GM23338 (cell line): ENCODE data around the gene ADAMTS18. TPM values are rescaled to one million over a fixed set of nuclear protein-coding genes. Genes with fewer than 3 reads are reported as not detected.
A peak's percentile ranks its signal among the peaks of the same experiment; 100 is the strongest.

Experiments
- ATAC-seq: fragments of 200-7000 bp; cut with Tn5 transposase; 3 replicates; pipeline ENCODE4 v1.9.1; 2020
- DNase-seq: peaks from one replicate; pipeline ENCODE4 v3.0.0-alpha.2; 2015; ENCODE audit warnings: low spot score
- H2AFZ ChIP-seq: fragments of 200-600 bp; sonication (generic); 2 replicates; pipeline ENCODE4 v1.8.0; 2016; ENCODE audit warnings: antibody characterized with exemption, mild to moderate bottlenecking, moderate library complexity
- H3F3A ChIP-seq: fragments of 200-600 bp; sonication (generic); replicated peaks from 2 replicates; pipeline ENCODE4 v1.8.0; 2017; ENCODE audit warnings: antibody characterized with exemption, mixed run types, low read depth
- H3K27ac ChIP-seq: fragments of 200-600 bp; sonication (generic); 2 replicates; pipeline ENCODE4 v1.6.1; 2016; ENCODE audit warnings: low read depth
- H3K27me3 ChIP-seq: fragments of 200-600 bp; sonication (generic); 2 replicates; pipeline ENCODE4 v1.8.0; 2016; ENCODE audit warnings: mild to moderate bottlenecking, mixed run types, moderate library complexity; ENCODE audit not compliant: insufficient read depth
- H3K36me3 ChIP-seq: fragments of 200-600 bp; sonication (generic); 2 replicates; pipeline ENCODE4 v1.8.0; 2016; ENCODE audit warnings: mild to moderate bottlenecking; ENCODE audit not compliant: insufficient read depth
- H3K4me1 ChIP-seq: fragments of 200-600 bp; sonication (generic); 2 replicates; pipeline ENCODE4 v1.8.0; 2016; ENCODE audit warnings: mild to moderate bottlenecking, moderate library complexity; ENCODE audit not compliant: insufficient read depth
- H3K4me2 ChIP-seq: fragments of 200-600 bp; sonication (generic); 2 replicates; pipeline ENCODE4 v1.7.1; 2017; ENCODE audit warnings: mixed run types
- H3K4me3 ChIP-seq: fragments of 200-600 bp; sonication (generic); 2 replicates; pipeline ENCODE4 v1.6.1; 2016; ENCODE audit warnings: mixed run types
- H3K79me2 ChIP-seq: fragments of 200-600 bp; sonication (generic); replicated peaks from 2 replicates; pipeline ENCODE4 v1.8.0; 2017; ENCODE audit warnings: mild to moderate bottlenecking; ENCODE audit not compliant: insufficient read depth
- H3K9me2 ChIP-seq: fragments of 200-600 bp; sonication (generic); 2 replicates; pipeline ENCODE4 v1.8.0; 2017; ENCODE audit not compliant: insufficient read depth
- H4K20me1 ChIP-seq: fragments of 200-600 bp; sonication (generic); replicated peaks from 2 replicates; pipeline ENCODE4 v1.8.0; 2017; ENCODE audit warnings: mild to moderate bottlenecking; ENCODE audit not compliant: insufficient read depth
- H3K27ac Mint-ChIP-seq: 2 replicates; pipeline ENCODE4 v1.8.0; 2020; ENCODE audit warnings: inconsistent platforms, mild to moderate bottlenecking, moderate library complexity, mixed read lengths
- H3K27me3 Mint-ChIP-seq: 3 replicates; pipeline ENCODE4 v1.8.0; 2022; ENCODE audit warnings: low read depth, mild to moderate bottlenecking, moderate library complexity, mixed read lengths, inconsistent platforms; ENCODE audit not compliant: insufficient read depth, poor library complexity
- H3K36me3 Mint-ChIP-seq: 3 replicates; pipeline ENCODE4 v1.8.0; 2021; ENCODE audit warnings: low read depth, mild to moderate bottlenecking, inconsistent platforms, moderate library complexity, mixed read lengths
- H3K4me1 Mint-ChIP-seq: 3 replicates; pipeline ENCODE4 v1.8.0; 2020; ENCODE audit warnings: mild to moderate bottlenecking, inconsistent platforms, mixed read lengths
- H3K4me3 Mint-ChIP-seq: 3 replicates; pipeline ENCODE4 v1.8.0; 2021; ENCODE audit warnings: moderate library complexity, mild to moderate bottlenecking, inconsistent platforms, mixed read lengths
- H3K9me3 Mint-ChIP-seq: 3 replicates; pipeline ENCODE4 v1.8.0; 2020; ENCODE audit warnings: moderate library complexity, mild to moderate bottlenecking, inconsistent platforms, mixed read lengths
- CREB1 ChIP-seq: fragments of 250-450 bp; sonication (Bioruptor Pico); IDR thresholded peaks from 2 replicates; pipeline ENCODE4 v1.5.0; 2020; ENCODE audit warnings: low read depth, mild to moderate bottlenecking, moderate library complexity
- EZH2phosphoT487 ChIP-seq: fragments of 200-600 bp; sonication (generic); IDR thresholded peaks from one replicate; pipeline ENCODE4 v1.8.1; 2018; ENCODE audit warnings: antibody characterized with exemption; ENCODE audit not compliant: unreplicated experiment
- JUNB ChIP-seq: IDR thresholded peaks from one replicate; pipeline ENCODE4 v1.6.1; 2016; ENCODE audit warnings: antibody characterized with exemption; ENCODE audit not compliant: unreplicated experiment
- NANOG ChIP-seq: IDR thresholded peaks from 2 replicates; pipeline ENCODE4 v1.6.1; 2016; ENCODE audit warnings: antibody characterized with exemption, borderline replicate concordance
- POLR2AphosphoS5 ChIP-seq: IDR thresholded peaks from 2 replicates; pipeline ENCODE4 v1.6.1; 2016; ENCODE audit warnings: antibody characterized with exemption, low read depth
- STAT1 ChIP-seq: IDR thresholded peaks from one replicate; pipeline ENCODE4 v1.6.1; 2016; ENCODE audit warnings: antibody characterized with exemption; ENCODE audit not compliant: unreplicated experiment
- ZNF114 ChIP-seq: fragments of 250-450 bp; sonication (Bioruptor Pico); IDR thresholded peaks from 2 replicates; pipeline ENCODE4 v1.5.0; 2020; ENCODE audit warnings: mild to moderate bottlenecking, moderate library complexity
- polyA plus RNA-seq: library from polyadenylated mRNA; unstranded; fragments of >200 nt; fragmentation: Nextera tagmentation; extraction: Ambion mirVana; gene quantifications from 2 replicates; pipeline ENCODE4 v1.2.1, GENCODE V29; 2016
- total RNA-seq: library from RNA; depleted of rRNA; stranded (reverse); fragments of >200 nt; shearing (Covaris generic); gene quantifications from 2 replicates; pipeline ENCODE4 v1.2.3, GENCODE V29; 2014
- TF ChIP-seq, protein P1 (sequence below), 2 experiments: fragments of 200-600 bp in 1 of 2; sonication (generic) in 1 of 2; conservative IDR thresholded peaks; 2 replicates each; pipeline versions ENCODE4 v1.5.1 to v1.6.1; 2016 to 2017; ENCODE audit warnings: antibody characterized with exemption in 2 of 2, low read depth in 2 of 2, mild to moderate bottlenecking in 2 of 2, moderate library complexity in 1 of 2
- TF ChIP-seq, protein P2 (sequence below): fragments of 250-450 bp; sonication (Bioruptor Pico); IDR thresholded peaks from 2 replicates; pipeline ENCODE4 v1.5.0; 2020; ENCODE audit warnings: mild to moderate bottlenecking, moderate library complexity

ADAMTS18 gene
- total and polyA plus RNA-seq, 2 experiments from 2014 or later: 0.15 to 0.90 TPM

DNA sequence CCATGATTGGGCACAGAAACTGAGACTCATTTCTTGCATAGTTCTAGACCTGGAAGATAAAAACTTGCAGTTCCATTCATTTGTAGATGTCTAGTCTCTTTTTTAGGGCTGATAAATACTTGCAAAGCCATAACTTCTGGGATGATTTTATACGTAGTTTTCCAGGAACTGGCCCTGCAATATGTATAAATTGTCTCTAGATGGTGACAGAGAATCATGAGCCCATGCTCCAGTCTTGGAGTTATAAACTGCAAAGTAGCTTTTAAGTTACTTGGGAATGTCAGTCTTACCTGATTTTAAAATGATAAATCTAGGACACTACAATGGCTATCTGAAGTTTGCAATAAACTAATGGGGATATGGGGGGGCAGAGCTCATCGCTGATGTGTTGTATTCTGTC lies 3.0 kb upstream of the ADAMTS18 start:
- TF ChIP-seq STAT1 (no peak), NANOG (no peak), POLR2AphosphoS5 (no peak), EZH2phosphoT487 (no peak), JUNB (no peak)
- TF ChIP-seq, protein P1, sequence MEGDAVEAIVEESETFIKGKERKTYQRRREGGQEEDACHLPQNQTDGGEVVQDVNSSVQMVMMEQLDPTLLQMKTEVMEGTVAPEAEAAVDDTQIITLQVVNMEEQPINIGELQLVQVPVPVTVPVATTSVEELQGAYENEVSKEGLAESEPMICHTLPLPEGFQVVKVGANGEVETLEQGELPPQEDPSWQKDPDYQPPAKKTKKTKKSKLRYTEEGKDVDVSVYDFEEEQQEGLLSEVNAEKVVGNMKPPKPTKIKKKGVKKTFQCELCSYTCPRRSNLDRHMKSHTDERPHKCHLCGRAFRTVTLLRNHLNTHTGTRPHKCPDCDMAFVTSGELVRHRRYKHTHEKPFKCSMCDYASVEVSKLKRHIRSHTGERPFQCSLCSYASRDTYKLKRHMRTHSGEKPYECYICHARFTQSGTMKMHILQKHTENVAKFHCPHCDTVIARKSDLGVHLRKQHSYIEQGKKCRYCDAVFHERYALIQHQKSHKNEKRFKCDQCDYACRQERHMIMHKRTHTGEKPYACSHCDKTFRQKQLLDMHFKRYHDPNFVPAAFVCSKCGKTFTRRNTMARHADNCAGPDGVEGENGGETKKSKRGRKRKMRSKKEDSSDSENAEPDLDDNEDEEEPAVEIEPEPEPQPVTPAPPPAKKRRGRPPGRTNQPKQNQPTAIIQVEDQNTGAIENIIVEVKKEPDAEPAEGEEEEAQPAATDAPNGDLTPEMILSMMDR (conservative IDR thresholded peaks at IDR 0.05; ENCODE audit: low read depth in 2 of 2): peak; percentile 65
- Mint-ChIP-seq H3K9me3 (no peaks in the 10 kb centered on the region), H3K27ac (no peak overlapping the region), H3K4me3 (no peak overlapping the region), H3K4me1 (peaks cover 25% of the 10 kb centered on the region), H3K27me3 (peaks cover 24% of the 10 kb centered on the region), H3K36me3 (no peaks in the 10 kb centered on the region)
- H3K36me3 ChIP-seq: no peaks in the 10 kb centered on the region
- H3K4me1 ChIP-seq: peaks cover 31% of the 10 kb centered on the region
- H3K9me2 ChIP-seq: no peaks in the 10 kb centered on the region
- 0 out of 2 replicates have a peak, but pooled peaks cover 5% of the 10 kb centered on the region for H3F3A ChIP-seq
- peaks cover 44% of the 10 kb centered on the region for H3K27me3 ChIP-seq
- H3K27ac ChIP-seq: no peak overlapping the region
- no peak overlapping the region for H3K4me3 ChIP-seq
- H3K4me2 ChIP-seq: no peak overlapping the region
- no peak for ATAC-seq
- no peaks in the 10 kb centered on the region for H4K20me1 ChIP-seq
- no peak overlapping the region for H2AFZ ChIP-seq
- DNase-seq: peak; percentile 57
- no peaks in the 10 kb centered on the region for H3K79me2 ChIP-seq

DNA sequence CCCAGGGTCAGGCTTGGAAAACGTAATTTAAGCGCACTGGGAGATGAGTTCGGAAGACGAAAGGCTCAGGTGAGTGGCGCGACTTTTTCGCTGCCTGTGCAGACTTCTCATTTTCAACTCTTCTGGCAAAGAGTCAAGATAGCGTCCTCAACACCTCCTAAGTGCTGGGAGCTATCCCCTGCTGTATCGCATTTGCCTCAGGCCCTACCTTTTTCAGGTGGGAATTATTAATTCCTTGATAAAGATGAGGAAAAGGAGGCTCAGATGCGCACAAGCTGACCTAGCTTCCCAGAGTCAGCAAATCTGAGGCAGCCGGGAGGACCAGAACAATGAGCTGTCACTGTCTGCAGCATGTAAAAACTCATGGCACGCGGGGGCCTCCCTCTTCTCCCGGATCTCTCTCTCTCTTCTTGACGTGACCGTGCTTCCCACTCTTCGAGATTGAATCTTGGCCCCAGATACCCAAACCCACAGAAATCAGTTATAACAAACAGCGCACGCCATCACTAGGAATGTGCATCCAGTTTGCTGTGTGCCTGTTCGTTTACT lies 512 bp upstream of the ADAMTS18 start:
- Histone ChIP-seq H3K79me2 (no peaks in the 10 kb centered on the region), H2AFZ (peak overlapping the region; percentile 96), H3K36me3 (no peaks in the 10 kb centered on the region), H3K27ac (no peak overlapping the region), H3K4me2 (peak overlapping the region; percentile 93), H3K4me3 (peak overlapping the region; percentile 76), H3K9me2 (no peaks in the 10 kb centered on the region), H3K27me3 (peaks cover 57% of the 10 kb centered on the region), H3F3A (0 out of 2 replicates have a peak, but pooled peaks cover 5% of the 10 kb centered on the region), H4K20me1 (no peaks in the 10 kb centered on the region), H3K4me1 (peaks cover 26% of the 10 kb centered on the region)
- Mint-ChIP-seq H3K27me3 (peaks cover 28% of the 10 kb centered on the region), H3K4me3 (peak overlapping the region; percentile 72), H3K4me1 (peaks cover 18% of the 10 kb centered on the region), H3K36me3 (no peaks in the 10 kb centered on the region), H3K9me3 (no peaks in the 10 kb centered on the region), H3K27ac (no peak overlapping the region)
- peak; percentile 40 for DNase-seq
- ATAC-seq: peak; percentile 17
- TF ChIP-seq POLR2AphosphoS5 (no peak), JUNB (no peak), CREB1 (CRISPR knock-in tag) (no peak), STAT1 (no peak), NANOG (no peak), ZNF114 (CRISPR knock-in tag) (no peak), EZH2phosphoT487 (no peak)
- TF ChIP-seq, protein P2, sequence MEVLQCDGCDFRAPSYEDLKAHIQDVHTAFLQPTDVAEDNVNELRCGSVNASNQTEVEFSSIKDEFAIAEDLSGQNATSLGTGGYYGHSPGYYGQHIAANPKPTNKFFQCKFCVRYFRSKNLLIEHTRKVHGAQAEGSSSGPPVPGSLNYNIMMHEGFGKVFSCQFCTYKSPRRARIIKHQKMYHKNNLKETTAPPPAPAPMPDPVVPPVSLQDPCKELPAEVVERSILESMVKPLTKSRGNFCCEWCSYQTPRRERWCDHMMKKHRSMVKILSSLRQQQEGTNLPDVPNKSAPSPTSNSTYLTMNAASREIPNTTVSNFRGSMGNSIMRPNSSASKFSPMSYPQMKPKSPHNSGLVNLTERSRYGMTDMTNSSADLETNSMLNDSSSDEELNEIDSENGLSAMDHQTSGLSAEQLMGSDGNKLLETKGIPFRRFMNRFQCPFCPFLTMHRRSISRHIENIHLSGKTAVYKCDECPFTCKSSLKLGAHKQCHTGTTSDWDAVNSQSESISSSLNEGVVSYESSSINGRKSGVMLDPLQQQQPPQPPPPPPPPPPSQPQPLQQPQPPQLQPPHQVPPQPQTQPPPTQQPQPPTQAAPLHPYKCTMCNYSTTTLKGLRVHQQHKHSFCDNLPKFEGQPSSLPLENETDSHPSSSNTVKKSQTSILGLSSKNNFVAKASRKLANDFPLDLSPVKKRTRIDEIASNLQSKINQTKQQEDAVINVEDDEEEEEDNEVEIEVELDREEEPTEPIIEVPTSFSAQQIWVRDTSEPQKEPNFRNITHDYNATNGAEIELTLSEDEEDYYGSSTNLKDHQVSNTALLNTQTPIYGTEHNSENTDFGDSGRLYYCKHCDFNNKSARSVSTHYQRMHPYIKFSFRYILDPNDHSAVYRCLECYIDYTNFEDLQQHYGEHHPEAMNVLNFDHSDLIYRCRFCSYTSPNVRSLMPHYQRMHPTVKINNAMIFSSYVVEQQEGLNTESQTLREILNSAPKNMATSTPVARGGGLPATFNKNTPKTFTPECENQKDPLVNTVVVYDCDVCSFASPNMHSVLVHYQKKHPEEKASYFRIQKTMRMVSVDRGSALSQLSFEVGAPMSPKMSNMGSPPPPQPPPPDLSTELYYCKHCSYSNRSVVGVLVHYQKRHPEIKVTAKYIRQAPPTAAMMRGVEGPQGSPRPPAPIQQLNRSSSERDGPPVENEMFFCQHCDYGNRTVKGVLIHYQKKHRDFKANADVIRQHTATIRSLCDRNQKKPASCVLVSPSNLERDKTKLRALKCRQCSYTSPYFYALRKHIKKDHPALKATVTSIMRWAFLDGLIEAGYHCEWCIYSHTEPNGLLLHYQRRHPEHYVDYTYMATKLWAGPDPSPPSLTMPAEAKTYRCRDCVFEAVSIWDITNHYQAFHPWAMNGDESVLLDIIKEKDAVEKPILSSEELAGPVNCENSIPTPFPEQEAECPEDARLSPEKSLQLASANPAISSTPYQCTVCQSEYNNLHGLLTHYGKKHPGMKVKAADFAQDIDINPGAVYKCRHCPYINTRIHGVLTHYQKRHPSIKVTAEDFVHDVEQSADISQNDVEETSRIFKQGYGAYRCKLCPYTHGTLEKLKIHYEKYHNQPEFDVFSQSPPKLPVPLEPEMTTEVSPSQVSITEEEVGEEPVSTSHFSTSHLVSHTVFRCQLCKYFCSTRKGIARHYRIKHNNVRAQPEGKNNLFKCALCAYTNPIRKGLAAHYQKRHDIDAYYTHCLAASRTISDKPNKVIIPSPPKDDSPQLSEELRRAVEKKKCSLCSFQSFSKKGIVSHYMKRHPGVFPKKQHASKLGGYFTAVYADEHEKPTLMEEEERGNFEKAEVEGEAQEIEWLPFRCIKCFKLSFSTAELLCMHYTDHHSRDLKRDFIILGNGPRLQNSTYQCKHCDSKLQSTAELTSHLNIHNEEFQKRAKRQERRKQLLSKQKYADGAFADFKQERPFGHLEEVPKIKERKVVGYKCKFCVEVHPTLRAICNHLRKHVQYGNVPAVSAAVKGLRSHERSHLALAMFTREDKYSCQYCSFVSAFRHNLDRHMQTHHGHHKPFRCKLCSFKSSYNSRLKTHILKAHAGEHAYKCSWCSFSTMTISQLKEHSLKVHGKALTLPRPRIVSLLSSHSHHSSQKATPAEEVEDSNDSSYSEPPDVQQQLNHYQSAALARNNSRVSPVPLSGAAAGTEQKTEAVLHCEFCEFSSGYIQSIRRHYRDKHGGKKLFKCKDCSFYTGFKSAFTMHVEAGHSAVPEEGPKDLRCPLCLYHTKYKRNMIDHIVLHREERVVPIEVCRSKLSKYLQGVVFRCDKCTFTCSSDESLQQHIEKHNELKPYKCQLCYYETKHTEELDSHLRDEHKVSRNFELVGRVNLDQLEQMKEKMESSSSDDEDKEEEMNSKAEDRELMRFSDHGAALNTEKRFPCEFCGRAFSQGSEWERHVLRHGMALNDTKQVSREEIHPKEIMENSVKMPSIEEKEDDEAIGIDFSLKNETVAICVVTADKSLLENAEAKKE (CRISPR knock-in tag): no peak
- TF ChIP-seq, protein P1 (conservative IDR thresholded peaks at IDR 0.05; ENCODE audit: low read depth in 2 of 2): no peak
